ENCODE data around the gene DGUOK.

GRCh38 chr2:73913414-73914054, 13.1 kb upstream of the DGUOK start:
- TF ChIP-seq CTCF (conservative IDR thresholded peaks at IDR 0.05 in 1 of 2, IDR thresholded peaks at IDR 0.05 in 1 of 2; ENCODE audit: extremely low read depth in 1 of 2, insufficient read depth in 1 of 2, low read depth in 1 of 2, low read length in 2 of 2) (no peak), EZH2 (IDR thresholded peaks at IDR 0.05; ENCODE audit: borderline replicate concordance, low read length) (no peak)

Measured in mammary epithelial cell (primary cell).